Parathyroid adenoma (tissue), 2 donors: ENCODE data around the gene IRF7.

Experiments
- H2AFZ ChIP-seq: fragments of 300-600 bp; sonication (generic); one replicate; pipeline ENCODE4 v1.7.0; 2017; ENCODE audit warnings: antibody characterized with exemption, mild to moderate bottlenecking
- H3K27ac ChIP-seq: fragments of 300-600 bp; sonication (generic); one replicate; pipeline ENCODE4 v1.7.0; 2017
- H3K27me3 ChIP-seq: fragments of 300-600 bp; sonication (generic); one replicate; pipeline ENCODE4 v1.7.0; 2017; ENCODE audit warnings: low read length; ENCODE audit not compliant: control insufficient read depth, insufficient read depth
- H3K36me3 ChIP-seq: fragments of 300-600 bp; sonication (generic); one replicate; pipeline ENCODE4 v1.7.0; 2017; ENCODE audit warnings: low read length; ENCODE audit not compliant: control insufficient read depth, insufficient read depth
- H3K4me1 ChIP-seq: fragments of 300-600 bp; sonication (generic); one replicate; pipeline ENCODE4 v1.7.0; 2017; ENCODE audit warnings: control low read depth
- H3K4me2 ChIP-seq: fragments of 300-600 bp; sonication (generic); one replicate; pipeline ENCODE4 v1.7.0; 2017; ENCODE audit warnings: low read length
- H3K4me3 ChIP-seq: fragments of 300-600 bp; sonication (generic); one replicate; pipeline ENCODE4 v1.7.0; 2017; ENCODE audit warnings: low read depth, low read length
- H3K79me2 ChIP-seq: fragments of 300-600 bp; sonication (generic); one replicate; pipeline ENCODE4 v1.7.0; 2017; ENCODE audit warnings: control low read depth
- H3K9ac ChIP-seq: fragments of 300-600 bp; sonication (generic); one replicate; pipeline ENCODE4 v1.7.0; 2017; ENCODE audit warnings: mild to moderate bottlenecking
- H3K9me3 ChIP-seq: fragments of 300-600 bp; sonication (generic); one replicate; pipeline ENCODE4 v1.7.0; 2017; ENCODE audit warnings: low read length; ENCODE audit not compliant: control insufficient read depth
- CTCF ChIP-seq: fragments of 300-600 bp; sonication (generic); IDR thresholded peaks from one replicate; pipeline ENCODE4 v1.7.0; 2017; ENCODE audit warnings: antibody characterized with exemption, mild to moderate bottlenecking
- donor health status: primary hyperparathyroidism.

IRF7 gene

GRCh38 chr11:641806-642370 is 26.1 kb upstream of the IRF7 start:
- no peaks in the 10 kb centered on the region for H3K9me3 ChIP-seq
- no peak for TF ChIP-seq CTCF
- no peaks in the 10 kb centered on the region for H3K36me3 ChIP-seq
- no peak overlapping the region for H3K27ac ChIP-seq
- no peak overlapping the region for H2AFZ ChIP-seq
- H3K79me2 ChIP-seq: no peaks in the 10 kb centered on the region
- no peaks in the 10 kb centered on the region for H3K27me3 ChIP-seq
- no peak overlapping the region for H3K4me3 ChIP-seq
- H3K4me1 ChIP-seq: no peaks in the 10 kb centered on the region
- no peak overlapping the region for H3K4me2 ChIP-seq
- H3K9ac ChIP-seq: no peak overlapping the region

GRCh38 chr11:640021-640706 is 24.4 kb upstream of the IRF7 start:
- Histone ChIP-seq H3K4me2 (no peak overlapping the region), H3K79me2 (no peaks in the 10 kb centered on the region), H3K9ac (no peak overlapping the region), H3K36me3 (no peaks in the 10 kb centered on the region), H3K27ac (no peak overlapping the region), H3K27me3 (no peaks in the 10 kb centered on the region), H2AFZ (no peak overlapping the region), H3K4me3 (no peak overlapping the region), H3K9me3 (no peaks in the 10 kb centered on the region), H3K4me1 (no peaks in the 10 kb centered on the region)
- TF ChIP-seq CTCF: no peak

- no peaks in the 10 kb centered on the region for H3K9me3 ChIP-seq
- H3K27me3 ChIP-seq: no peaks in the 10 kb centered on the region
- H3K79me2 ChIP-seq: no peaks in the 10 kb centered on the region
- H3K9ac ChIP-seq: no peak overlapping the region
- H3K4me3 ChIP-seq: no peak overlapping the region
- H3K4me1 ChIP-seq: no peaks in the 10 kb centered on the region
- no peak overlapping the region for H3K27ac ChIP-seq
- H3K36me3 ChIP-seq: no peaks in the 10 kb centered on the region
- TF ChIP-seq CTCF: no peak
- no peak overlapping the region for H3K4me2 ChIP-seq
- no peak overlapping the region for H2AFZ ChIP-seq
Measured at GRCh38 chr11:639332-639955, 23.7 kb upstream of the IRF7 start.

GRCh38 chr11:638631-639331 is 23.0 kb upstream of the IRF7 start:
- Histone ChIP-seq H3K4me3 (no peak overlapping the region), H3K27ac (no peak overlapping the region), H3K27me3 (no peaks in the 10 kb centered on the region), H3K9me3 (no peaks in the 10 kb centered on the region), H3K79me2 (no peaks in the 10 kb centered on the region), H3K9ac (no peak overlapping the region), H2AFZ (no peak overlapping the region), H3K4me2 (no peak overlapping the region), H3K4me1 (no peaks in the 10 kb centered on the region), H3K36me3 (no peaks in the 10 kb centered on the region)
- TF ChIP-seq CTCF: no peak
